ENCODE measurements around the gene TXLNG. TPM values are rescaled to one million over a fixed set of nuclear protein-coding genes. Genes with fewer than 3 reads are reported as not detected.
A peak's percentile ranks its signal among the peaks of the same experiment; 100 is the strongest.

The TXLNG gene
- total RNA-seq, 2 experiments from 2014 or later: 17.2 to 17.5 TPM

DNA sequence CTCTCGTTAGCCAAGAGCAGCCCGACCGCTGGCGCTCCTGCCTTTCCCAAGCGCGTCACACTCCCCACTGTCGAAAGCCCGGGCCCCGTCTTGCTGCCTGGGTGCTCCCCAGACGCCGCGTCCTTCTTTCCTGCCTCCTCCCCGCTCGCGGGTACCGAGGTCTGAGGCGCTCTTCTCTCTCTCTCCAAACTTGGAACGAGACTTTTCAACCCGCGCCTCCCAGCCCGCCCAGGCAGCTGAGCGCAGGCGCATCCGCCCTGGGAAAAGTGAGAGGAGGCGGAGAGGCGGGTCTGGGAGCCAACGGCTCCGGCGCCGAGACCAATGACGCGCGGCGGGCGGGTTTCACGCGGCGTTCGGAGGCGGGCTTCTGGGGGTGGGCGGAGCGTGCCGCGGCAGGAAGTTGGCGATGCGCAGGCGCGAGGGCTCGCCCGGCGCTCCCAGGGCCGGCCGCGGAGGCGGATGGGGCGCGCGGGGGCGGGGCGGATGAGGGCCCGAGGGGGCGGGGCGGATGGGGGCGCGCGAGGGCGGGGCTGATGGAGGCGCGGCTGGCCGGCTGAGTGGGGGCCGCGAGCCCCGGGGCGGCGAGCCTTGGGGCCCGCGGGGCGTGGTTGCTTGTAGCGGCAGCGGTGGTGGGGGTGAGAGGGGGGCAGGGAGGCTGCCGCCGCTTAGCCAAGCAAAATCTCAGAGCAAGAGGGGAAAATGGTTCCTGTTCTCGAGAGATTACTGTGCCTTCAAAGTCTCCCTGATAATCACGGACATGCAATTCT is 84.0 kb downstream of the TXLNG start, which contains the start of gene RBBP7:
TSS of gene RBBP7 (minus strand) at position 268 of the 767 bp plus-strand sequence. CDS start 309 bp downstream, outside the sequence.
- Mint-ChIP-seq H3K4me3 (peak within 1 kb of the TSS; percentile 99), H3K4me1 (ENCODE audit: low read depth) (peaks cover 38% of the 10 kb centered on the region), H3K27me3 (no peaks in the 10 kb centered on the region), H3K36me3 (ENCODE audit: low read depth) (peaks cover 18% of the 10 kb centered on the region), H3K9me3 (no peaks in the 10 kb centered on the region), H3K27ac (peak within 1 kb of the TSS; percentile 99)
- DNase-seq: peak; percentile 81 to 96 (median 90)
- Histone ChIP-seq H3K4me3 (ENCODE audit: low read length) (peak within 1 kb of the TSS; percentile 82), H3K36me3 (ENCODE audit: insufficient read depth, low read length) (no peaks in the 10 kb centered on the region), H3K27me3 (ENCODE audit: control insufficient read depth in 1 of 2, insufficient read depth in 2 of 2, low read length in 2 of 2) (no peaks in the 10 kb centered on the region), H3K4me1 (ENCODE audit: insufficient read depth, low read length) (peaks cover 16% of the 10 kb centered on the region), H3K9me3 (ENCODE audit: control insufficient read depth in 1 of 2, insufficient read depth in 1 of 2, low read length in 2 of 2) (no peaks in the 10 kb centered on the region), H3K27ac (ENCODE audit: low read depth in 1 of 2, low read length in 2 of 2) (peak within 1 kb of the TSS; percentile 83 to 95)
- intact Hi-C loops (cut with DNase I, micrococcal nuclease): loop anchor here in 1 of 2 experiments (5.0 kb wide), 2 partner anchors 77 to 83 kb away; partner anchors contain the start of genes REPS2 and TXLNG
- ChIA-PET CTCF (interaction anchor here (1.6 to 1.7 kb wide), 2 partner anchors 13 to 23 kb away, joined by 4 read pairs; no protein-coding TSS in a partner anchor), POLR2A (interaction anchor here (1.2 to 2.3 kb wide), 2 partner anchors 11 to 1016 kb away, joined by 3 to 23 read pairs; partner anchors contain the start of gene AP1S2)
- no peak for TF ChIP-seq CTCF (IDR thresholded peaks at IDR 0.05)
- peak; percentile 81 for ATAC-seq (ENCODE audit: poor library complexity)

DNA sequence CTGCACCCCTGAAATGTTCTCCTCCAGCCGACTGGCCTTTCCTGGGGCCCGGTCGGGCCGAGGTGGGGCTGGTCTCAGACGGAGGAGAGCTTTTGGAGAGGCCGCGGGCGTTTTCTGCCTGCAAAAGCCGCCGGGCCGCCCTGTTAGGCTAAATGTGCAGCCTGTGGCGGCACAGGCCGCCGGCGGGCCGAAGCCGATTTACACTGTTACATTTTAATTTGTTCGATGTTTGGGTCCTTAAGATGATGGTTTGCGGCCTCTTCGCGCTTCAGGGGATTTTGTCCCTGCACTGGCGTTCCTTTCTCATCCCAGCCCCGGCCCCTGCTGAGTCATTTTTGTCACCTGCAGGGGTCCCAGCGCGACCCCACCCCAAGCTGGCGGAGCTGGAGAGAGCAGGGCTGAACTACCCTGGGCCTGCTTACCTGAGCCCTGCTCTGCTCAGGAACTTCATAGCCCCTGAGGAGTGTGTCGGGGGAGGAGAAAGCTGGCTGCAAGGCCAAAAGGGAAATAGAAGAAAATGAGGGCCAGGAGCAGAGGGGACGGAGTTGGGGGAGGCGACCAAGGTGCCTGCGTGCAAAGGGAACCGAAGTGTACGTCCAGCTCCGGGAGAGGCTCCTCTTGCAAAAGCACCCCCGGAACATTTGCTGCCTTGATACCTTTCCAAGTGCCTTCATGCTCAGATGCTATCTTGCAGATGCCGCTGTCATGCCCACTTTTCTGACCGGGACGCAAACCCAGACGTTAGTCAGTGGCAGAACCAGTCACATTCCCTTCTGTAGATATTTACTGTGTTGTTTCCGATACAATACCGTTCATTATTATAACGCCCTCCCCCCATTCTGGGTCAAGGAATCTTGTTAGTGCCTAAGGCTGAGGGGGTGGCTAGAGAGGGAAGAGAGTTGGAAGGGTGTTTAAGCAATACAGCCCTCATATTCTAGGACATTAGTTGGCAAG is 84.9 kb downstream of the TXLNG start:
- Histone ChIP-seq H3K4me1 (ENCODE audit: insufficient read depth, low read length) (peaks cover 16% of the 10 kb centered on the region), H3K27ac (ENCODE audit: low read depth in 1 of 2, low read length in 2 of 2) (peak overlapping the region; percentile 68 to 73), H3K9me3 (ENCODE audit: control insufficient read depth in 1 of 2, insufficient read depth in 1 of 2, low read length in 2 of 2) (no peaks in the 10 kb centered on the region), H3K36me3 (ENCODE audit: insufficient read depth, low read length) (no peaks in the 10 kb centered on the region), H3K27me3 (ENCODE audit: control insufficient read depth in 1 of 2, insufficient read depth in 2 of 2, low read length in 2 of 2) (no peaks in the 10 kb centered on the region), H3K4me3 (ENCODE audit: low read length) (peak overlapping the region; percentile 72)
- POLR2A ChIA-PET: interaction anchor here (1.2 to 2.3 kb wide), 2 partner anchors 10 to 1016 kb away, joined by 3 to 23 read pairs; partner anchors contain the start of gene AP1S2
- Mint-ChIP-seq H3K36me3 (ENCODE audit: low read depth) (peaks cover 18% of the 10 kb centered on the region), H3K9me3 (no peaks in the 10 kb centered on the region), H3K4me1 (ENCODE audit: low read depth) (peaks cover 30% of the 10 kb centered on the region), H3K27ac (peak overlapping the region; percentile 99), H3K27me3 (no peaks in the 10 kb centered on the region), H3K4me3 (peak overlapping the region; percentile 85)
- no peak for TF ChIP-seq CTCF (IDR thresholded peaks at IDR 0.05)
- intact Hi-C loops (cut with DNase I, micrococcal nuclease): loop anchor here in 1 of 2 experiments (5.0 kb wide), 2 partner anchors 76 to 84 kb away; partner anchors contain the start of genes REPS2 and TXLNG
- ATAC-seq (ENCODE audit: poor library complexity): peak; percentile 0
- CTCF ChIA-PET: interaction anchor here (0.6 to 1.7 kb wide), 3 partner anchors 12 to 153 kb away, joined by 3 to 4 read pairs (median 4); no protein-coding TSS in a partner anchor
- DNase-seq: peak in 5 of 14 experiments; percentile 2 to 38 (median 26)

DNA sequence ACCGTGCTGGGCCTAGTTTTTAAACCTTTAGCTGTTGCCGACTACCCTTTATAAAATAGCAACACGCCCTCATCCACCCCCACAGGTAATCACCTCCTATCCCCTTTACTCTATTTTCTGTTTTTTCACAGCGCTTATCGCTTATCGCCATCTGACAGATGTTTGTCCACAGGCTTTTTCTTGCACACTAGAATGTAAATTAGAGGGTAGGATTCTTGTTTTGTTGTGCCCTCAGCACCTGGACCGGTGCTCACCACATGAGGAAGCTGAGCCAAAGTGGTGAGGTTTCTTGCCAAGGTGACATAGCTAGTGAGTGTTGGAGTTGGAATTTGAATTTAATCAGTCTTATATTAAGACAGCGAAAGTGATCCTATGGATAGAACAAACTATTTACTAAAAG is 86.8 kb downstream of the TXLNG start:
- Mint-ChIP-seq H3K36me3 (ENCODE audit: low read depth) (peaks cover 14% of the 10 kb centered on the region), H3K27ac (no peak overlapping the region), H3K9me3 (no peaks in the 10 kb centered on the region), H3K27me3 (no peaks in the 10 kb centered on the region), H3K4me1 (ENCODE audit: low read depth) (peaks cover 17% of the 10 kb centered on the region), H3K4me3 (no peak overlapping the region)
- ChIA-PET POLR2A (interaction anchor here (1.4 kb wide), 1 partner anchor 9 kb away, joined by 7 read pairs; no protein-coding TSS in a partner anchor), CTCF (interaction anchor here (1.0 to 4.0 kb wide), 2 partner anchors 10 to 20 kb away, joined by 5 to 30 read pairs; no protein-coding TSS in a partner anchor)
- TF ChIP-seq CTCF (IDR thresholded peaks at IDR 0.05): no peak
- H3K4me1 ChIP-seq (ENCODE audit: insufficient read depth, low read length): peaks cover 10% of the 10 kb centered on the region
- no peaks in the 10 kb centered on the region for H3K36me3 ChIP-seq (ENCODE audit: insufficient read depth, low read length)
- DNase-seq: no peak
- H3K9me3 ChIP-seq (ENCODE audit: control insufficient read depth in 1 of 2, insufficient read depth in 1 of 2, low read length in 2 of 2): no peaks in the 10 kb centered on the region
- peaks cover 0 to 5% of the 10 kb centered on the region in 2 experiments for H3K27me3 ChIP-seq (ENCODE audit: control insufficient read depth in 1 of 2, insufficient read depth in 2 of 2, low read length in 2 of 2)
- H3K4me3 ChIP-seq (ENCODE audit: low read length): no peak overlapping the region
- H3K27ac ChIP-seq (ENCODE audit: low read depth in 1 of 2, low read length in 2 of 2): no peak overlapping the region
- ATAC-seq (ENCODE audit: poor library complexity): no peak
- intact Hi-C loops (cut with DNase I, micrococcal nuclease): loop anchor here in 1 of 2 experiments (5.0 kb wide), 2 partner anchors 74 to 86 kb away; partner anchors contain the start of genes REPS2 and TXLNG
